Left hindlimb (tissue), 1 donor: ENCODE measurements around the gene RHO.
"Not testable (repeated sequence)": the region's sequence is repeated elsewhere in the genome, so short reads cannot be mapped to it uniquely, and the experiment has no call there.

Experiments used
- DNase-seq: peaks from one replicate; pipeline ENCODE4 v3.0.0-alpha.2; 2018

Gene RHO

GRCh38 chr3:129522953-129523352 is 5.5 kb upstream of the RHO start:
- no peak for DNase-seq

- DNase-seq: no peak
Measured at GRCh38 chr3:129524081-129524480, 4.4 kb upstream of the RHO start.

- no peak for DNase-seq
Measured at GRCh38 chr3:129525341-129525968, 3.0 kb upstream of the RHO start.

GRCh38 chr3:129526121-129526900 is 2.1 kb upstream of the RHO start:
- DNase-seq: no peak

GRCh38 chr3:129527262-129527661 is 1.2 kb upstream of the RHO start:
- DNase-seq: no peak

- no peak for DNase-seq
Measured at GRCh38 chr3:129529436-129530210, 1.2 kb downstream of the RHO start.

- DNase-seq: no peak
Measured at GRCh38 chr3:129530251-129530791, 1.9 kb downstream of the RHO start.

- no peak for DNase-seq
Measured at GRCh38 chr3:129530821-129531220, 2.4 kb downstream of the RHO start.

GRCh38 chr3:129531699-129532098 is 3.3 kb downstream of the RHO start:
- DNase-seq: no peak

GRCh38 chr3:129532261-129532660 is 3.8 kb downstream of the RHO start:
- no peak for DNase-seq

- DNase-seq: no peak
Measured at GRCh38 chr3:129533406-129533805, 5.0 kb downstream of the RHO start.

GRCh38 chr3:129534428-129535027 is 6.1 kb downstream of the RHO start:
- DNase-seq: no peak

GRCh38 chr3:129535075-129535474 is 6.6 kb downstream of the RHO start:
- DNase-seq: no peak

- no peak for DNase-seq
Measured at GRCh38 chr3:129536374-129536667, 7.9 kb downstream of the RHO start.

- no peak for DNase-seq
Measured at GRCh38 chr3:129536804-129537203, 8.4 kb downstream of the RHO start.

- no peak for DNase-seq
Measured at GRCh38 chr3:129539206-129539605, 10.8 kb downstream of the RHO start.

- DNase-seq: no peak
Measured at GRCh38 chr3:129540776-129541516, 12.5 kb downstream of the RHO start.

GRCh38 chr3:129542747-129543146 is 14.3 kb downstream of the RHO start:
- DNase-seq: no peak

GRCh38 chr3:129543156-129543790 is 14.8 kb downstream of the RHO start, which contains the start of gene H1-8:
TSS of gene H1-8 (plus strand) at chr3:129543175. CDS start at chr3:129543219, 44 bp downstream.
- no peak for DNase-seq

GRCh38 chr3:129543999-129544398 is 15.6 kb downstream of the RHO start:
- no peak for DNase-seq

- not testable (repeated sequence) for DNase-seq
Measured at GRCh38 chr3:129545951-129546350, 17.5 kb downstream of the RHO start.

- no peak for DNase-seq
Measured at GRCh38 chr3:129547241-129547640, 18.8 kb downstream of the RHO start.
